ENCODE measurements around the gene NUDT21.

The NUDT21 gene

DNA sequence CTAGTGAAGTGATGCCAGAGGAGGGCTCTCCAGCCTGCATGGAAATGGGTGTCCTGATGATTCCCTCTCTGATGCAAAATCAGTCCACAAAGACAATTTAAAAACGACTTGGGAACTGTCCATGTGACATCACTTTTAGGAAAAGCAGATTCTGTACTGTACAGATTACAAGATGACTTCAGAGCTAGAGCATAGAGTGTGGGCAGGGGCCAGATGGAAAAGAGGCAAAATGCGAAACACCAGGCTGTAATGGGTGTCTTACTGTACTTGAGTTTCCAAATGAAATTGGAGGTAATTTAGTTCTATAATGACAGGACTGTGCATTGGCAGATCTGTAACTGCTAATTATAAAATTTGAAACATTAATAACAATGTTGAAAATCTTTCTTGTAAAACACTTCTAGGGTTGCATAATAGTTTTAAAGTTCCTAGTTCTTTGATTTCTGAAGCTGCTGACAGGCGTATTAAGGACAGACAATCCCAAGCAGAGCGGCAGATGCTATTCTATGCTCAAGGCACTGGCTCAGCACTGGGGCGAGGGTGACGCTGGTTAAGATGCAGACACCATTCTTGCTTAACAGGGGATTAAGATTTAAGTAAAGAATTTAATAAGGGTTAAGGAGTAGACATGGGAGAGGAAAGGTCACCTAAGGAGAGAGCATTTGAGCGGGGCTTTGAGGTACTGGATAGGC is 29.8 kb upstream of the NUDT21 start:
- Histone ChIP-seq H3K36me3 (ENCODE audit: control insufficient read depth in 2 of 2, insufficient read depth in 2 of 2, low read length in 2 of 2) (peaks cover 29 to 34% of the 10 kb centered on the region in 2 donors), H3K4me3 (ENCODE audit: low read length in 2 of 2) (no peak overlapping the region), H3K27me3 (ENCODE audit: control insufficient read depth in 2 of 2, insufficient read depth in 2 of 2, low read length in 2 of 2) (no peaks in the 10 kb centered on the region), H3K9ac (ENCODE audit: low read depth in 1 of 2, low read length in 2 of 2) (no peak overlapping the region), H3K9me3 (ENCODE audit: control insufficient read depth in 2 of 2, low read length in 2 of 2) (no peaks in the 10 kb centered on the region), H3K27ac (ENCODE audit: low read depth in 2 of 2, low read length in 2 of 2) (no peak overlapping the region), H3K4me1 (ENCODE audit: control insufficient read depth in 2 of 2, insufficient read depth in 2 of 2, low read length in 2 of 2) (no peaks in the 10 kb centered on the region)

GRCh38 chr16:56479469-56479868 is 28.3 kb upstream of the NUDT21 start:
- no peaks in the 10 kb centered on the region for H3K4me1 ChIP-seq (ENCODE audit: control insufficient read depth in 2 of 2, insufficient read depth in 2 of 2, low read length in 2 of 2)
- no peak overlapping the region for H3K27ac ChIP-seq (ENCODE audit: low read depth in 2 of 2, low read length in 2 of 2)
- H3K9me3 ChIP-seq (ENCODE audit: control insufficient read depth in 2 of 2, low read length in 2 of 2): no peaks in the 10 kb centered on the region

GRCh38 chr16:56478281-56479049 is 27.3 kb upstream of the NUDT21 start:
- peaks cover 32 to 42% of the 10 kb centered on the region in 2 donors for H3K36me3 ChIP-seq (ENCODE audit: control insufficient read depth in 2 of 2, insufficient read depth in 2 of 2, low read length in 2 of 2)
- H3K4me1 ChIP-seq (ENCODE audit: control insufficient read depth in 2 of 2, insufficient read depth in 2 of 2, low read length in 2 of 2): no peaks in the 10 kb centered on the region
- H3K9ac ChIP-seq (ENCODE audit: low read depth in 1 of 2, low read length in 2 of 2): no peak overlapping the region
- no peak overlapping the region for H3K27ac ChIP-seq (ENCODE audit: low read depth in 2 of 2, low read length in 2 of 2)
- no peak overlapping the region for H3K4me3 ChIP-seq (ENCODE audit: low read length in 2 of 2)
- H3K9me3 ChIP-seq (ENCODE audit: control insufficient read depth in 2 of 2, low read length in 2 of 2): no peaks in the 10 kb centered on the region
- no peaks in the 10 kb centered on the region for H3K27me3 ChIP-seq (ENCODE audit: control insufficient read depth in 2 of 2, insufficient read depth in 2 of 2, low read length in 2 of 2)

More at GRCh38 chr16:56479469-56479868, 28.3 kb upstream of the NUDT21 start:
- peaks cover 33 to 43% of the 10 kb centered on the region in 2 donors for H3K36me3 ChIP-seq (ENCODE audit: control insufficient read depth in 2 of 2, insufficient read depth in 2 of 2, low read length in 2 of 2)
- H3K4me3 ChIP-seq (ENCODE audit: low read length in 2 of 2): no peak overlapping the region
- no peaks in the 10 kb centered on the region for H3K27me3 ChIP-seq (ENCODE audit: control insufficient read depth in 2 of 2, insufficient read depth in 2 of 2, low read length in 2 of 2)
- H3K9ac ChIP-seq (ENCODE audit: low read depth in 1 of 2, low read length in 2 of 2): no peak overlapping the region

- H3K36me3 ChIP-seq (ENCODE audit: control insufficient read depth in 2 of 2, insufficient read depth in 2 of 2, low read length in 2 of 2): peaks cover 37 to 51% of the 10 kb centered on the region in 2 donors
- H3K9me3 ChIP-seq (ENCODE audit: control insufficient read depth in 2 of 2, low read length in 2 of 2): no peaks in the 10 kb centered on the region
- no peak overlapping the region for H3K4me3 ChIP-seq (ENCODE audit: low read length in 2 of 2)
- no peak overlapping the region for H3K27ac ChIP-seq (ENCODE audit: low read depth in 2 of 2, low read length in 2 of 2)
- H3K9ac ChIP-seq (ENCODE audit: low read depth in 1 of 2, low read length in 2 of 2): no peak overlapping the region
- H3K4me1 ChIP-seq (ENCODE audit: control insufficient read depth in 2 of 2, insufficient read depth in 2 of 2, low read length in 2 of 2): no peaks in the 10 kb centered on the region
- no peaks in the 10 kb centered on the region for H3K27me3 ChIP-seq (ENCODE audit: control insufficient read depth in 2 of 2, insufficient read depth in 2 of 2, low read length in 2 of 2)
Observed at GRCh38 chr16:56477096-56477878, 26.2 kb upstream of the NUDT21 start.

DNA sequence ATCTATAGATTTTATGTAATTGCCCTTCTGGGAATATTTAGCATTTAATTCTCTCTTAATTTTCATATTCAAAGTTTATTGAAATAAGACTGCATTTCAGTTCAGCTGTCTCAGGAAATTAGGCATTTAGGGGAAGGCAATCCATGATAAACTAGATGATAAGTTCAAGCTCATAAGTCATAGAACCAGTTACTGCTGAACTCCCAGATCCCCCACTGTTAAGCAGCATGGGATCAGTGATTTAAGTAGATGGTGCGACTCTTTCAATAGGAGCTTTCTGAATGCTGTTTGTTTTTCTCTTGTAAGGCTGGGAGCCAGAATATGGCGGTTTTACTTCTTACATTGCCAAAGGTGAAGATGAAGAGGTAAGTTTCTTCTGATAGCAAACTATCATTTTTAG is 24.1 kb upstream of the NUDT21 start:
- H3K9ac ChIP-seq (ENCODE audit: low read depth in 1 of 2, low read length in 2 of 2): no peak overlapping the region
- no peaks in the 10 kb centered on the region for H3K4me1 ChIP-seq (ENCODE audit: control insufficient read depth in 2 of 2, insufficient read depth in 2 of 2, low read length in 2 of 2)
- no peaks in the 10 kb centered on the region for H3K9me3 ChIP-seq (ENCODE audit: control insufficient read depth in 2 of 2, low read length in 2 of 2)
- H3K27ac ChIP-seq (ENCODE audit: low read depth in 2 of 2, low read length in 2 of 2): no peak overlapping the region
- H3K36me3 ChIP-seq (ENCODE audit: control insufficient read depth in 2 of 2, insufficient read depth in 2 of 2, low read length in 2 of 2): peaks cover 50 to 64% of the 10 kb centered on the region in 2 donors
- no peak overlapping the region for H3K4me3 ChIP-seq (ENCODE audit: low read length in 2 of 2)
- no peaks in the 10 kb centered on the region for H3K27me3 ChIP-seq (ENCODE audit: control insufficient read depth in 2 of 2, insufficient read depth in 2 of 2, low read length in 2 of 2)

DNA sequence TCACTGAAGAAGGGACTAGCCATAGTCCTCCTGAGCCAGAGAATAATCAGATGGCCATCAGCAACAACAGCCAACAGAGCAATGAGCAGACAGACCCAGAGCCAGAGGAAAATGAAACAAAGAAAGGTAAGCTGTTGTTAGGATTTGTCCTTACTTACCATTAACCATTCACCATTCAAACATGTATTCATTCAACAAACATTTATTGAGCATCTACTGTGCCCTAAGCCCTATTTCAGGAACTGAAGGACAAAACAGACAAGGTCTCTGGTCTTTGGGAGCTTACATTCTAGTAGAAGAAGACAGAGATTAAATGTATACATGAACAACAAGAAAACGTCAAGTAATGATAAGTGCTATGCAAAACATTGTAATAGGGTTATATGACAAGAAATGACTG is 19.5 kb upstream of the NUDT21 start:
- Histone ChIP-seq H3K36me3 (ENCODE audit: control insufficient read depth in 2 of 2, insufficient read depth in 2 of 2, low read length in 2 of 2) (peaks cover 72 to 75% of the 10 kb centered on the region in 2 donors), H3K9ac (ENCODE audit: low read depth in 1 of 2, low read length in 2 of 2) (no peak overlapping the region), H3K9me3 (ENCODE audit: control insufficient read depth in 2 of 2, low read length in 2 of 2) (no peaks in the 10 kb centered on the region), H3K27ac (ENCODE audit: low read depth in 2 of 2, low read length in 2 of 2) (no peak overlapping the region), H3K4me1 (ENCODE audit: control insufficient read depth in 2 of 2, insufficient read depth in 2 of 2, low read length in 2 of 2) (no peaks in the 10 kb centered on the region), H3K4me3 (ENCODE audit: low read length in 2 of 2) (no peak overlapping the region), H3K27me3 (ENCODE audit: control insufficient read depth in 2 of 2, insufficient read depth in 2 of 2, low read length in 2 of 2) (no peaks in the 10 kb centered on the region)

- Histone ChIP-seq H3K27me3 (ENCODE audit: control insufficient read depth in 2 of 2, insufficient read depth in 2 of 2, low read length in 2 of 2) (no peaks in the 10 kb centered on the region), H3K4me1 (ENCODE audit: control insufficient read depth in 2 of 2, insufficient read depth in 2 of 2, low read length in 2 of 2) (no peaks in the 10 kb centered on the region), H3K4me3 (ENCODE audit: low read length in 2 of 2) (no peak overlapping the region), H3K27ac (ENCODE audit: low read depth in 2 of 2, low read length in 2 of 2) (no peak overlapping the region), H3K36me3 (ENCODE audit: control insufficient read depth in 2 of 2, insufficient read depth in 2 of 2, low read length in 2 of 2) (peaks cover 70% of the 10 kb centered on the region in 2 donors), H3K9me3 (ENCODE audit: control insufficient read depth in 2 of 2, low read length in 2 of 2) (no peaks in the 10 kb centered on the region), H3K9ac (ENCODE audit: low read depth in 1 of 2, low read length in 2 of 2) (no peak overlapping the region)
Observed at GRCh38 chr16:56470232-56470631, 19.1 kb upstream of the NUDT21 start.

GRCh38 chr16:56469748-56470147 is 18.6 kb upstream of the NUDT21 start:
- no peak overlapping the region for H3K4me3 ChIP-seq (ENCODE audit: low read length in 2 of 2)
- no peaks in the 10 kb centered on the region for H3K9me3 ChIP-seq (ENCODE audit: control insufficient read depth in 2 of 2, low read length in 2 of 2)
- H3K27me3 ChIP-seq (ENCODE audit: control insufficient read depth in 2 of 2, insufficient read depth in 2 of 2, low read length in 2 of 2): no peaks in the 10 kb centered on the region
- no peak overlapping the region for H3K27ac ChIP-seq (ENCODE audit: low read depth in 2 of 2, low read length in 2 of 2)
- H3K4me1 ChIP-seq (ENCODE audit: control insufficient read depth in 2 of 2, insufficient read depth in 2 of 2, low read length in 2 of 2): no peaks in the 10 kb centered on the region
- H3K36me3 ChIP-seq (ENCODE audit: control insufficient read depth in 2 of 2, insufficient read depth in 2 of 2, low read length in 2 of 2): peaks cover 66% of the 10 kb centered on the region in 2 donors
- no peak overlapping the region for H3K9ac ChIP-seq (ENCODE audit: low read depth in 1 of 2, low read length in 2 of 2)

- Histone ChIP-seq H3K9ac (ENCODE audit: low read depth in 1 of 2, low read length in 2 of 2) (no peak overlapping the region), H3K36me3 (ENCODE audit: control insufficient read depth in 2 of 2, insufficient read depth in 2 of 2, low read length in 2 of 2) (peaks cover 64 to 70% of the 10 kb centered on the region in 2 donors), H3K4me1 (ENCODE audit: control insufficient read depth in 2 of 2, insufficient read depth in 2 of 2, low read length in 2 of 2) (no peaks in the 10 kb centered on the region), H3K4me3 (ENCODE audit: low read length in 2 of 2) (no peak overlapping the region), H3K9me3 (ENCODE audit: control insufficient read depth in 2 of 2, low read length in 2 of 2) (no peaks in the 10 kb centered on the region), H3K27me3 (ENCODE audit: control insufficient read depth in 2 of 2, insufficient read depth in 2 of 2, low read length in 2 of 2) (no peaks in the 10 kb centered on the region), H3K27ac (ENCODE audit: low read depth in 2 of 2, low read length in 2 of 2) (no peak overlapping the region)
Observed at GRCh38 chr16:56468800-56469199, 17.7 kb upstream of the NUDT21 start.

GRCh38 chr16:56466344-56466743 is 15.2 kb upstream of the NUDT21 start:
- peaks cover 53 to 61% of the 10 kb centered on the region in 2 donors for H3K36me3 ChIP-seq (ENCODE audit: control insufficient read depth in 2 of 2, insufficient read depth in 2 of 2, low read length in 2 of 2)
- H3K4me3 ChIP-seq (ENCODE audit: low read length in 2 of 2): no peak overlapping the region
- no peak overlapping the region for H3K9ac ChIP-seq (ENCODE audit: low read depth in 1 of 2, low read length in 2 of 2)
- H3K4me1 ChIP-seq (ENCODE audit: control insufficient read depth in 2 of 2, insufficient read depth in 2 of 2, low read length in 2 of 2): no peaks in the 10 kb centered on the region
- H3K27me3 ChIP-seq (ENCODE audit: control insufficient read depth in 2 of 2, insufficient read depth in 2 of 2, low read length in 2 of 2): no peaks in the 10 kb centered on the region
- no peaks in the 10 kb centered on the region for H3K9me3 ChIP-seq (ENCODE audit: control insufficient read depth in 2 of 2, low read length in 2 of 2)
- no peak overlapping the region for H3K27ac ChIP-seq (ENCODE audit: low read depth in 2 of 2, low read length in 2 of 2)

All from mucosa of rectum (tissue), 2 donors.